IMR-90 (cell line): ENCODE data around the gene NCOA7.

ENCODE experiments used
- CHD1 ChIP-seq: IDR thresholded peaks from 2 replicates; pipeline ENCODE4 v1.6.1; 2012; ENCODE audit warnings: low read depth, low read length, improper control_type of control experiment
- CTCF ChIP-seq: conservative IDR thresholded peaks from 2 replicates; pipeline ENCODE4 v1.5.1; 2012; ENCODE audit warnings: mild to moderate bottlenecking, low read depth, low read length, improper control_type of control experiment
- MAFK ChIP-seq: IDR thresholded peaks from 2 replicates; pipeline ENCODE4 v1.6.1; 2012; ENCODE audit warnings: low read depth, low read length, improper control_type of control experiment
- MXI1 ChIP-seq: IDR thresholded peaks from 2 replicates; pipeline ENCODE4 v1.6.1; 2012; ENCODE audit warnings: low read depth, mild to moderate bottlenecking, low read length, moderate library complexity, borderline replicate concordance
- POLR2A ChIP-seq: IDR thresholded peaks from 2 replicates; pipeline ENCODE4 v1.6.1; 2012; ENCODE audit warnings: mild to moderate bottlenecking, low read depth, low read length
- RAD21 ChIP-seq: IDR thresholded peaks from 2 replicates; pipeline ENCODE4 v1.6.1; 2012; ENCODE audit warnings: low read length, improper control_type of control experiment
- RFX5 ChIP-seq: IDR thresholded peaks from 2 replicates; pipeline ENCODE4 v1.8.0; 2012; ENCODE audit warnings: low read depth, mild to moderate bottlenecking, low read length, moderate library complexity
- SMC3 ChIP-seq: fragments of 150-350 bp; IDR thresholded peaks from 2 replicates; pipeline ENCODE4 v1.6.1; 2016; ENCODE audit warnings: low read depth, mild to moderate bottlenecking, antibody characterized with exemption, low read length, moderate library complexity
- USF2 ChIP-seq: fragments of 150-350 bp; IDR thresholded peaks from 2 replicates; pipeline ENCODE4 v1.6.1; 2017; ENCODE audit warnings: mild to moderate bottlenecking, antibody characterized with exemption, low read length, low read depth

GRCh38 chr6:125955973-125956372 lies 165.2 kb downstream of the NCOA7 start:
- TF ChIP-seq MXI1: no peak
- no peak for TF ChIP-seq SMC3
- TF ChIP-seq CTCF: no peak
- TF ChIP-seq POLR2A: no peak; the same call in 1 of the 2 replicates
- no peak for TF ChIP-seq MAFK
- no peak for TF ChIP-seq RAD21
- TF ChIP-seq USF2: no peak
- no peak for TF ChIP-seq RFX5
- no peak for TF ChIP-seq CHD1
